Activated gamma-delta T cell (primary cell): ENCODE data around the gene RRP36.
A peak's percentile ranks its signal among the peaks of the same experiment; 100 is the strongest.
"Not testable (repeated sequence)": the region's sequence is repeated elsewhere in the genome, so short reads cannot be mapped to it uniquely, and the experiment has no call there.

Experiments
- DNase-seq: peaks from one replicate; lab custom pipeline; 2025; lab: John Stamatoyannopoulos, UW

The RRP36 gene

DNA sequence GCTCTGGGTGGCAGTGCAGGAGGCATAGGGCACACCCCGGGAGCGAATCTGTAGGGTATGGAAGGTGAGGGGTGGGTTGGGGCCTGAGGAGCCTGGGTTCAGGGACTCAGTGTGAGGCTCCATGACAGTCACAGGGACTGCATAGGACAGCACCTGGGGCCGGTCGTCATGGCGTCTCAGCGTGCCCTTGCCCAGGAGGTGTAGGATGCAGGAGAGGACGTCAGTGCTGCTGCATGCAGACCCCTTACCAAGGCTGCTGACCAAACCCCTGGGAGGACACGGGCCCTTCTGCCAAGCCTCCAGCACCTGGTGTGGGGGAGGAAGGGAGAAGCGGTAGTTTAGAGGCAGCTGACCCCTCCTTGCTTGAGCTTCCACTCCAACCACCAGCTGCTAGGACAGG, 16.3 kb downstream of the RRP36 start:
- no peak for DNase-seq

DNA sequence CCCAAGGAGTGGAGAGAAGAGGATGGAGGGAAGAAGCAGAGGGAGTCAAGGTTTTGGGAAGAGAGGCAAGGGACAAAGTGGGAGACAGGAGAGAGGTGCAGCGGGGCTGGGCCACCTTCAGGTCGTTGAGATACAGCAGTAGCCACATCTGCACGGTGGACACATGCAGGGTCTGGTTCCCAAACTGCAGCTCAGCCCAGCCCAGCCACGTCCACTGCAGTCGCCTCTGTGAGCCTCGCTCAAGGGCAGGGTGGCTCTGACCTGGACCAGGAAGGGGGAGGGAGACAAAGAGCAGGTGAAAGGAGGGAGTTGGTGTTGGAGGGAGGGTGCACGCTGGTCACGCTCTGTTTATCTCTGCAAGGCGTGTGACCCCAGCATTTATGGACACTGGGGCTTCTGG, 17.3 kb downstream of the RRP36 start:
- DNase-seq, result no peak

DNA sequence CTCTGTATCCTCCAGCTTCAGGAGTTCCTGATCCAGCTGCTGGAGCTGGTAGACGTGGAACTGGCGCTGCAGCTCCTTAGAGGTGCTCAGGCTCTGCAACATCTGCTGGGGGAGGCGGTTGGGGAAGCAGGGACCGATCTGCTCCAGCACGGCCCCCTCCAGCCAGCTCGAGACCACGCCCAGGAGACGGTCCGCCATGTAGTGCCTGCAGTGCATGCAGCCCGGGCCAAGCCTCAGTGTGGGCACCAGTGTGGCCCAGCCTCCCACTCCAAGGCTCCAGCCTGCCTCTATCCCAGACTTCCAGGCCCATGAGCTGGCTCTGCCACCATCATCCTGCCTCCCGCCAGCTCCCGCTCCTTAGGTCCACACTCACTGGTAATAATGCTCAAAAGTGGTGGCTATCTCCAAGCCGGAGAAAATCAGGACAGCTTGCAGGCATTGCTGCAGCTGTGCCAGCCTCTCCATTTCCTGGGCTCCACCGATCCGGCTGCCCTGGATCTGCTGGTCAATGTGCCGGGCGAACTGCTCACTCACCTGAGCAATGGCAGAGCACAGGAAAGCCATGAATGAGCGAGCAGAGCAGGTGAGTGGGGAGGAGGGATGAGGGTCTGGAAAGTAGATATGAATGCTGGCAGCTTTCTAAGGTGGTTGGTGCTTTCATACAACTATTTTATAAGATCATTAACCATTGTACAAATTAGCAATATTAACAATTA, 19.3 kb downstream of the RRP36 start:
- DNase-seq, result no peak

DNA sequence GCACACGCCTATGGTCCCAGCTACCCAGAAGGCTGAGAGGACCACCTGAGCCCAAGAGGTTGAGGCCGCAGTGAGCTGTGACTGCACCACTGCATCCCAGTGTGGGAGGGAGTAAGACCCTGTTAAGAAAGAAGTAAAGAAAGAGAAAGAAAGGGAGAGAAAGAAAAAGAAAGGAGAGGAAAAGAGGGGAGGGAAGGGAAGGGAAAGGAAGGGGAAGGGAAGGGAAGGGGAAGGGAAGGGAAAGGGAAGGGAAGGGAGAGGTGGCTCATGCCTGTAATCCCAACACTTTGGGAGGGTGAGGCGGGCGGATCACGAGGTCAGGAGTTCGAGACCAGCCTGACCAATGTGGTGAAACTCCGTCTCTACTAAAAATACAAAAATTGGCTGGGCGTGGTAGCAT, 20.1 kb downstream of the RRP36 start:
- DNase-seq, result not testable (repeated sequence)

DNA sequence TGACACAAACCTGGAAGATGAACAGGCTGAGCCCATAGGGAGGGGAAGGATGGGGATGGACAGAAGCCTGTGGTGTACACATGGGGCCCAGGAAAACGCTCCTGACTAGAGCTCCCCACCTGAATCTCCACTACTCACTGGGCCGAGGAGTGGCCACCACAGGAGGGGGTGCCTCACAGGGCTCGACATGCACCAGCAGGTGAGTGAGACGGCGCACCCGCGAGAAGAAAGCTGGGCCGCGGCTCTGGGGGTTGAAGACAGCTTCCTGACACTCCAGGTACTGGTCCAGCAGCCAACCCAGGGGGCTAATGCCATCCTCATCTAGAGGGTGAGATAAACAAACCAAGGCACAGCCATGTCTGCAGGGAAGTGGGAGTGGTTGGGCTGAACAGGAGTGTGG, 21.9 kb downstream of the RRP36 start:
- no peak for DNase-seq

DNA sequence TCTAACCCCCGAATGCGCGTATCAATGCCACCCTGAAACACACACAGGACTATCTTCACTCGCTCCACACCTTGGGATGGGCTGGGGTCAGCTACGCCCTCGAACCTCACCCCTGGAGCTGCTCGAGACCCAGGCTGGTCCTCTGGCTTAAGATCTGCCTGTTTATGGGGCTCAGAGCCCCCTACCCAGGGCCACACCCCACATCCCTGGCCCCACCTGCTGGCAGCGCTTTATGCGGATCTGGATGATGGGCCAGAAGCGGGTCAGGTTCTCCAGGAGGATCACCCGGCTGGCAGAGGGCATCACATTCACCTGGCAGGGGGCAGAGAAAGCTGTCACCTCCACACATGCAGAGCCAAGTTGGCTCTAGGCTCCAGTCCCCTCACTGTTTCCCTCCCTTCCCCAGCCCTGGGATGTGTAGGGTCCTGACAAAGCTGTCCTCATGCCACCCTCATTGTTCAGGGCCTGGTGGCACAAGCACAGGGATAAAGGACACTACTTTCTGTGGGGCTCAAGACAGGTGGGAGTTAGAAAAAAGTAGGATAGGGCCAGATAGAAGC, 24.0 kb downstream of the RRP36 start:
- no peak for DNase-seq

DNA sequence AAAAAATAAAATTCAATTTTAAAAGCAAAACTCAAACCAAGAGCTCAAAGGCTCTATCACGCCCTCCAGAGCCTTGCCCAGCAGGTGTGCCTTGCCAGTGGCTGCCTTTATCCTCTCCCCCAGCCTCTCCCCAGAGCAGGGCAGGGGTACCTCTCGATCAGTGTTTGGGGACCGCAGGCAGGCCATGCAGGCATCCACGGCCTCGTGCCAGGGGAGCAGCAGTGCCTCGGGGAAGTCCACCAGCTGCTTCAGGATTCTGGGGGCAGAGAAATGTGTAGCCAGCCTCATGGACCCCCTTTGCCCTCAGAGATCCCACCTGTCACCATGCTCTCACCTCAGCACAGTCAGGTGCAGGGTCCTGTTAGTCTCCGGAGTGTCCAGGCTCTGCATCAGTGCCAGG, 26.6 kb downstream of the RRP36 start:
- DNase-seq, result no peak

DNA sequence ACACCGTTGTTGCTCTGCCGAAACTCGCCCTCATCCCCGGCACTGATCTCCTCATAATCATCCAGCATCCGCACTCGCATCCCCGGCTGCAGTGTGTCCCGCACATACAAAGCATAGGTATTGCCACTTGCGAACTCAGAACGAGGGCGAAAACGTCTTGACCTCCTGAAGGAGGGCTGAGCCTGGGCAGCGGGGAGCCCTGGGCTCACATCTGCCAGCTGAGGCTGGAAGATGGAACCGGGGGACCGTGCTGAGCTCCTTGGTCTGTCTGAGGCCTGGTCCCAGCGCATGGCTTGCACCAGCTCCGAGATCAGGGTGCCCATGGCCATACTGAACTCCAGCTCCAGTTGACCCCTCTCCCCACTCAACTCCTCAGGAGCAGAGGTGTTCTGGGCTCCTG, 29.6 kb downstream of the RRP36 start:
- no peak for DNase-seq

DNA sequence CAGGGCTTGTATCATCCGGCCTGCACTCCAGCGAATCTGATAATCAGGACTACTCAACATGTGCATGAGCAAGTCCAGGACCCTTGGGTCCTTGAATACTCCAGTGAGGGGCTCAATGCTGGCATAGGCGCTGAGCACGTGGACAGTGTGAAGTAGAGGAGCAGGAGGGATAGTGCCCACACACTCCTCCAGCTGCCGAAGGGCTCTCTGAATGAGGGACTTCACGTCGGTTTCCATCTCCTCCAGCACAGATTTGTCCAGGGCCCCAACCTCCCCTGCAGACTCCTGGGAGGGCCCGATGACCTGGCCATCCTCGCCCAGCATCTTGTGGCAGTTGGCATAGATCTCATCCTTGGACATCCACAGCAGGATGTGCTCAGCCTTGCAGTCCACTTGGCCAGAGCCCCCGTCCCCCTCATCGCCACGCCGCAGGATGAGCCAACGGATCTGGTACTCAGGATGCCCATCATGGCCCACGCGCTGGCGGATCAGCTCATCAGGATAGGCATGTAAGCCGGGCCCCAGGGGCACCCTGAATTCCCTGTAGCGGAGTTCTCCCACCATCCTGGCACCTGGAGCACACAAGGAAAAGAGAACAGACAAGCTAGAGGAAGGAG, 30.9 kb downstream of the RRP36 start:
- no peak for DNase-seq

DNA sequence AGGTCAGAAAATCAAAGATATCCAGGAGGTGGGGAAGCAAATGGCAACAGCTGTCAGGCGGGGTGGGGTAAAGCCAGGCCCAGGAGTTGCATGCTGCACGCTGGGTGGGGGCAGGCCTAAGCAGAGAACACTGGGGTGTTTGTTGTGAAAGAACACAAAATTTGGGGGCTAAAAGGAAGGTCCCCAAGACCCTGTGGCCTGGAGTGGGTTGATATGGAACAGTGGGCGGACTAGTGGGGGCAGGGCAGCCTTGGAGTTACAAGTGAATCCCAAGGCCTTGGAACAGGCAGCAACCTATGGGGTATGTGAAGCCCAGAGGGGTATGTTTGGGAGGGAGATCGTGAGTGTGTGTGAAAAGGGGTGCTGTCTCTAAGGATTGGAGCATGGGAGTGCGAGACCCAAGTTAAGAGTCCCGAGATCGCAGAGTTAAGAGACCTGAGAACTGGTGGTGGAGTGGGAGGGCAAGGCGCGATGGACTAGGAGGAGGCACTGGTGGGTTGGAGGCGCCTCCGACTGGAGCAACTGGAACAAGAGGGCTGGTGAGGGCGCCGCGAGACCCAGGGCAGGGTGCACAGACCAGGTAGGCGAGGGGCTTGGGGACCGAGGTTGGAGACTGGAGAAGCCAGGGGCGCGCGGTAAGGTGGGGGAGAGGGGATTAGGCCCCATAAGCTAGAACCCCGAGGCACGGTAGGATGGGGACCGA, 31.6 kb downstream of the RRP36 start:
- no peak for DNase-seq

DNA sequence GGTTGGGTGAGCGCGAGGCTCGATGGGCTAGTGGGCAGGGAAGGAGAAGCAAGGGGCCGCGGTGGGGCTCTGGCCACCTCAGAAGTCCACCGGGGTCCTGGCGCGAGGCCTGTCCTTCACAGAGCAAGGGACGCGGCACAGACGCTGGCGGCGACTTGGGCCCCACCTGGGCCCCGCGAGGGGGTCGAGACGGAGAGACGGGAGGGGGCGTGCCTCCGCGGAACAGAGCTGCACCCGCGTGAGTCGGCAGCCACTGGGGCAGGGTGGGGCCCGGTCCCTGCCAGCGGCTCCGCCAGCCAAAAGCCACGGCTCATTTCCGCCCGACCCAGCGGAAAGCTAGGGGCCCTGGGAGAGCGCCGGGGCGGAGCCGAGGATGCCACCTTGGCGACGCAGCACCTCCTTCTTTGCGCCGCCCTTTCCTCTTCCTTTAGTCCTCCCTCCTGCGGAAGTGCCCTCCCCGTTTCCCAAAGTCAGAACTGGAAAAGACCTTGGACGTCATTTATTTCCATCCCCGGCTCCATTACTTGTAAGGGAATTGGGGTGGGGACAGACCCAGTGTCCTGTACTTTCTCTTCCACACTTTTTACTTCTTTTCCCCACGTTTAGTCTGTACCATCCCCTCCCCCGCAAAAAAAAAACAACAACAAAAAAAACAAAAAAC, 32.3 kb downstream of the RRP36 start, which contains the start of gene CUL7:
TSS of gene CUL7 (minus strand) at position 307 of the 661 bp plus-strand sequence. CDS start 1,063 bp downstream, outside the sequence.
- peak; percentile 79 for DNase-seq

DNA sequence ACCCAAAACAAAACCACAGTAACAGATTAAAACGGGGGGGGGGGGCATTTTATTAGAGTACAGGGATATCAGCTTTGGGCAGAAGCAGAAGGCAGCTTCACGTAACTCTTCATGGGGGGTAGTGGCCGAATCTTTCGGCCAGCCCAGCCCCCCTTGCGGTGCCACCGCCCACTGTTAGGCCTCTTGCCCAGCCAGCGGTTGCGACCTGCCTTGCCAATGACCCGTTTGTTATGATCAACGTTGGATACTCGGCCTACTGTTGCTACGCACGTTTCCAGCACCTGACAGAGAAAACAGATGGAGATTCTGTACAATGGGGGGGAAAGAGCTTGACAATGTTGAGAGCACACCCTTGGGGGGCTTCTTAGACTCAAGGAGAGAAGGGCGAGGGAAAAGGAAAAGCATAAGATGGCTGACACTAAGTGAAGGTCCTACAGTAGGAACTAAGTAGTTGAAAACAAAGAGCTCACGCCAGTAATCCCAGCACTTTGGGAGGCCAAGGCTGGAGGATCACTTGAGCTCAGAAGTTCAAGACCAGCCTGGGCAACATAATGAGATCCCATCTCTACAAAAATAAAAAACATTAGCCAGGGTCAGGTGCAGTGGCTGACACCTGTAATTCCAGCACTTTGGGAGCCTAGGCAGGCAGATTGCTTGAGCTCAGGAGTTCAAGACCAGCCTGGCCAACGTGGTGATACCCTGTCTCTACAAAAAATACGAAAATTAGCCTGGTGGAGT, 33.0 kb downstream of the RRP36 start:
- DNase-seq, result no peak

DNA sequence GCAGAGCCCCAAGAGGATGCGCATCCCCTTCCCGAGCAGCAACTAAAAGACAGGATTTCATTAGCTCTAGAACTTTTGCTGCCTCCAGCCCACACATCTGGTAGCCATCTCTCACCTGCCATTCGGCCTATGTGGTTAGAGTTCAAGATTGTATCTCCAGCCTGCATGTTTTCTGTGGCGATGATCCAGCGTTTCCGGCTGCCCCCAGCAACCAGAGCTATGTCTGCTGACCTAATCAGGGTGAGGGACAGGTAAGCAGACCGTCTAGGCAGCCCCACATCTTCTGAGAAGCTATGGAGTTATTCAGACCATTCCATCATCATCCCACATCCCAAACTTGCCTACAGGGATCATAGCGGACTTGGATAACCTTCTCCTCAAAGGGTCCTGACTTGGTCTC, 34.5 kb downstream of the RRP36 start:
- no peak for DNase-seq

DNA sequence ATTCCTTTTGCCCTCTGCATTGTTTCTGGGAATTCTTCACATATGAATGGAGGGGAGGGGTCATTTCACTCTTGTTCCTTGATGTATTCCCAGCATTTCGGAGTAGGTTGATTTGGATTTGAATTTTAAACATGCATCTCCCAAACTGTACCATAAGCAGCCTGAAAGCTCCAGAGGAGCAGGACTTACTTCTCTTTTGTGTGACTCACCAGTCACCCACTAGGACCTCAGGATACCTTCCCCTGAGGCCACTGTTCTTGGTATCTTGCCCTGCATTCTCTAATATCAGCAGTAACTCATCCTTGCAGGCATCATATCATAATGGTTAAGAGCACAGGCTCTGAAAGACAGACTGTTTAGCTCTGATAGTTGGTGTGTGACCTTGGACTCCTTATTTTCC, 37.1 kb downstream of the RRP36 start:
- no peak for DNase-seq

DNA sequence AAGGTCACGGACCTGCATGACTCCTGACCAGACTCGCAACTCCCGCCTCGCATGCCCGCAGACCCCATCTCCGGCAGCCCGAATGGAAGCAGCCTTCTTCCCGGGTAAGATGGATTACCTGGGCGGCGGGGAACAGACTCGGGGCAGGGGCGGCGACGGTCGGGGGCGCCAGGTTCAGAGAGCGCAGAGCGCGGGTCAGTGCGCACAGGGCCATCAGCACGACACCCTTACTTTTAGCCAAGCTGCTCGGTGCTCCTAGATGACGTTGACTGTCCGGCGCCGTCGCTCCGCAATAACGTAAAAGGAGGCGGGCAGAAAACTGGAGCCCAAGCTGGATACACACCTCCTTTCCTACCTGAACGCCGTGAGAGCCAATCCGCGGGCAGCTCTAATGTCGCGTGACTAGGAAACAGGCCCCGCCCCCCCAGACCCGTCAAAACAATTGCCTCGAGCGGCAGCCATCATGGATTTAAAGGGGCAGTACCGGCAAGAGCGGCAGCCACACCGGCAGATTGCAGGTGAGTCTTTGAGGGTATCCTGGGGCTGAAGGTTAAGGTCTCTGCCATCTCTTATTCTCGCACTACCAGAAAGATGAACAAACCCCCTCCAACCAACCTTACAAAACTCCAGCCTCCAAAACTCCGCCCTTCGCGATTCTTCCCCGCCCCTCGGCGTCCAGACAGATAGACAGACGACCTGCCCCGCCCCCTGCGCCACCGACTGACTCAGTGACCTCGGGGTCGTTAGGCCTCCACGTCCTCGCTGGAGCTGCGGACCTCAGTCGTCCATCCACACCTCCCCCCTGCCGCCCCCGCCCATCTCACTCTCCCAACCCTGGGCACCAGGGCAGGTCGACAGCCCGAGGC, 38.0 kb downstream of the RRP36 start, which contains the start of the genes KLC4 and MRPL2:
TSS of gene KLC4 (plus strand) at position 464 of the 866 bp plus-strand sequence. CDS start 1,705 bp downstream, outside the sequence.
TSS of gene MRPL2 (minus strand) at position 267 of the 866 bp plus-strand sequence. CDS start at position 214, 53 bp downstream.
- DNase-seq, result peak; percentile 85

DNA sequence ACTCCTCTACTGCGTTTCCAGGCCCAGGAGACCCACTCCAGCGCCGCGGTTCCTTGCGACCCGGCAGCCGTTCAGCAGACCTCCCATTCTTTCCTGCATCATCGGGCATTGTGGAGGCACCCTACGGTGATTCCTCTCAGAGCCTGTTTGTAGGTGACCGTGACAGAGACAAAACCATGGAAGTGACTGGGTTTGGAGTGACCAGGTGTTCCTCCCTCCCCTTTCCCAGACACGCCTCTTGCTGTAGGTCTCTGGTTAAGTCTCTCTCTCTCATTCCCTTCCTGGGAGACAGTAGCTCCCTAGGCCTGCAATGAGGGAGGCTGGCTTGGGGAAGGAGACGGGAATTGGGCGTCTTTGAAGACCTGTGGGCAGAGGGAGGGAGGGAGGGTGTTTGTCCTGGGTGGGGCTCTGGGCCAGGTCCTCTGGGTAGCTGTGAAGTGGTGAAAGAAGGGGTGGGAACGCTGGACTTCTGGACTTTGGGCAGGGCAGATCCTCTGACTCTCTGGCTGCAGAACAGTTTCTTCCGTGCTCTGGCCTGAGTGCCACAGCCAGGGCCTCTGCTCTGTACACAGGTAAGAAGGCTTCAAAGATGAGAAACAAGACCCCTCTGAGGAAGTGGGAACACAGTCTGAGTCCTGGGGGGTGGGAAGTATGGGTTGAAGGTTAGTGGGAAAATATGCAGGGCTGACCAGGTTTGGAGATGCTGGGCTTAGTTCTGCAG, 38.8 kb downstream of the RRP36 start:
- no peak for DNase-seq

DNA sequence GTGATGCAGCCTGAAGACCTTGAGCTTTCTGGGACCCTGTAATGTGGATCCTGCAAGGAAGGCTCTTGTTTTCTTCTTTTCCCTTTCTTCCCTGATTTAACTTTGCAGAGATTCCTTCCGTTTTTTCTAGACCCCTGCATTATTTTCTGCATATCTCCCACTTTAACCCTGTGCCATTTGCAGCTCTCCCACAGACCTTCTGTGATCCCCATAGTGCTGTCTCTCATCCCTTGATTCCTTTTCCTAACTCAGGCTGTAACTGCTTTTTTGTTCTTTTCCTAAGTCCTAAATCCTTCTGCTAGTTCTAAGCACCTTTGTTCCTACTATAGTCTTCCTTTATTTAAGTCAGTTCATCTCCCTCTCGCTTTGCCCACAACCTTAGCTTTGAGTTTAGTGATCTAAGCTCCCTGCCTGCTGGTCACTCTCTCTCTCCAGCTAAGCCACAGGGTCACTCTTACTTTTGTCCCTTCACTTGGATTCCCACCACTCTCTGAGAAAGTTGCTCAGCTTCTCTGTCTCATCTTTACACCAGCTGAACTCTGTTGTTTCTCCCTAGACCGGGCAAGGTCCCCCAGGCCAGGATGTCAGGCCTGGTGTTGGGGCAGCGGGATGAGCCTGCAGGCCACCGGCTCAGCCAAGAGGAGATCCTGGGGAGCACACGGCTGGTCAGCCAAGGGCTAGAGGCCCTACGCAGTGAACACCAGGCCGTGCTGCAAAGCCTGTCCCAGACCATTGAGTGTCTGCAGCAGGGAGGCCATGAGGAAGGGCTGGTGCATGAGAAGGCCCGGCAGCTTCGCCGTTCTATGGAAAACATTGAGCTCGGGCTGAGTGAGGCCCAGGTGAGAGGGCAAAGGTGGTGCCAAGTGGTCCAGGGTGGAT, 39.6 kb downstream of the RRP36 start:
- no peak for DNase-seq

DNA sequence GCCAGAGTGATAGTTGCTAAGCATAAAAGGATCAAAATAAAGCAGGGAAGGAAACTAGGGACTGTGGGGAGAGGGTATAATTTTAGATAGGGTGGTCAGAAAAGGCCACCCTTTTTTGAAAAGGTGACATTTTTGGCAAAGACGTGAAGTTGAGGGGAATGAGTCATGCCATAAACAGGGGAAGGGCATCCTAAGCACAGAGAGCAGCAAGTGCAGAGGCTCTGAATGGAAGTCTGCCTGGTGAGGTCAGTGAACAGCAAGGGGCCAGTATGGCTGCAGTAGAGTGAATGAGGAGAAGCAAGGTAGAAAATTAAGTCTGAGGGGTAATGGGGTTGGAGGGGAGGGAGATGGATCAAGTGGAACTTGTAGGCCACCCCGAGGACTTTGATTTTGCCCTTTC, 40.4 kb downstream of the RRP36 start:
- no peak for DNase-seq

DNA sequence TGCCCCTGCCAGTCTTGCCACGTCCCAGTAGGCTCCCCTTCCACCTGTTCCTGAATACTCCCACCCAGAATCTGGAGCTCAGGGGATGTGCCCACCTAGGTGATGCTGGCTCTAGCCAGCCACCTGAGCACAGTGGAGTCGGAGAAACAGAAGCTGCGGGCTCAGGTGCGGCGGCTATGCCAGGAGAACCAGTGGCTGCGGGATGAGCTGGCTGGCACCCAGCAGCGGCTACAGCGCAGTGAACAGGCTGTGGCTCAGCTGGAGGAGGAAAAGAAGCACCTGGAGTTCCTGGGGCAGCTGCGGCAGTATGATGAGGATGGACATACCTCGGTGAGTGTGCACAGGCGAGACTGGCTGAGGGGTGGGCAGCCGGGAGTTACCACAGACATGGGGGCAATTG, 41.4 kb downstream of the RRP36 start:
- DNase-seq, result no peak
